Activated effector memory CD4-positive, alpha-beta T cell treated with Interleukin-2 at 50 U/mL for 16 hours (primary cell): Measurements from ENCODE around the gene ADISSP.
A peak's percentile ranks its signal among the peaks of the same experiment; 100 is the strongest.
"Not testable (repeated sequence)": the region's sequence is repeated elsewhere in the genome, so short reads cannot be mapped to it uniquely, and the experiment has no call there.

Source experiments
- DNase-seq: peaks from one replicate; pipeline ENCODE4 v3.0.0-alpha.2; 2020

ADISSP gene

GRCh38 chr20:3797592-3798372, 30.2 kb upstream of the ADISSP start:
- DNase-seq, result peak; percentile 62

- DNase-seq, result no peak
These were observed 29.6 kb upstream of the ADISSP start for GRCh38 chr20:3797226-3797545.

- DNase-seq, result no peak
These were observed 29.1 kb upstream of the ADISSP start for GRCh38 chr20:3796477-3797225.

- peak; percentile 89 for DNase-seq
These were observed 28.2 kb upstream of the ADISSP start, which contains the start of gene CDC25B for GRCh38 chr20:3795511-3796468. CDC25B (plus strand) TSS chr20:3796310; CDS start chr20:3796532, 222 bp downstream.

- DNase-seq, result no peak
These were observed 27.3 kb upstream of the ADISSP start for GRCh38 chr20:3794701-3795420.

- not testable (repeated sequence) for DNase-seq
These were observed 26.6 kb upstream of the ADISSP start for GRCh38 chr20:3794168-3794567.

GRCh38 chr20:3789201-3789600, 21.6 kb upstream of the ADISSP start:
- DNase-seq, result not testable (repeated sequence)

- DNase-seq, result no peak
These were observed 21.2 kb upstream of the ADISSP start for GRCh38 chr20:3788685-3789155.

GRCh38 chr20:3787324-3788014, 19.9 kb upstream of the ADISSP start:
- DNase-seq, result no peak

- peak; percentile 89 for DNase-seq
These were observed 19.2 kb upstream of the ADISSP start, which contains the start of gene CENPB for GRCh38 chr20:3786665-3787323. CENPB (minus strand) TSS chr20:3786740; CDS start chr20:3786483, 257 bp downstream.

- peak; percentile 36 for DNase-seq
These were observed 18.6 kb upstream of the ADISSP start for GRCh38 chr20:3786126-3786484.

- no peak for DNase-seq
These were observed 17.9 kb upstream of the ADISSP start for GRCh38 chr20:3785240-3786125.

- DNase-seq, result no peak
These were observed 17.3 kb upstream of the ADISSP start for GRCh38 chr20:3784863-3785239.

GRCh38 chr20:3784216-3784853, 16.8 kb upstream of the ADISSP start:
- no peak for DNase-seq

GRCh38 chr20:3783511-3784195, 16.1 kb upstream of the ADISSP start:
- DNase-seq, result no peak

- no peak for DNase-seq
These were observed 15.5 kb upstream of the ADISSP start for GRCh38 chr20:3783068-3783489.

- no peak for DNase-seq
These were observed 15.0 kb upstream of the ADISSP start for GRCh38 chr20:3782597-3782996.

GRCh38 chr20:3781153-3781910, 13.8 kb upstream of the ADISSP start, which contains the start of gene SPEF1:
SPEF1 (minus strand) TSS chr20:3781448; CDS start chr20:3781287, 161 bp downstream.
- DNase-seq, result peak; percentile 15
